Measurements from ENCODE around the gene GLT8D1.

The GLT8D1 gene

DNA sequence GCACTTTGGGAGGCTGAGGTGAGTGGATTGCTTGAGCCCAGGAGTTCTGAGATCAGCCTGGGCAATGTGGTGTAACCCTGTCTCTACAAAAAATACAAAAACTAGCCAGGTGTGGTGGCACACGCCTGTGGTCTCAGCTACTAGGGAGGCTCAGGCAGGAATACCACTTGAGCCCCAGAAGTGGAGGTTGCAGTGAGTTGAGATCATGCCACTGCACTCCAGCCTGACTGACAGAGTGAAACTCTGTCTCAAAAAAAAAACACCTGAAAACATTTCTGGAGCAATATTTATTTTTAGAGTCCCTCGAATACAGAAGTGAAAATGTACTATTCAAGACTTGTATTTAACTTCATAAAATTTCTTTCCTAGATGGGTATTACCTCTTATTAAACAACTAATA, 4.9 kb upstream of the GLT8D1 start:
- DNase-seq, result no peak

DNA sequence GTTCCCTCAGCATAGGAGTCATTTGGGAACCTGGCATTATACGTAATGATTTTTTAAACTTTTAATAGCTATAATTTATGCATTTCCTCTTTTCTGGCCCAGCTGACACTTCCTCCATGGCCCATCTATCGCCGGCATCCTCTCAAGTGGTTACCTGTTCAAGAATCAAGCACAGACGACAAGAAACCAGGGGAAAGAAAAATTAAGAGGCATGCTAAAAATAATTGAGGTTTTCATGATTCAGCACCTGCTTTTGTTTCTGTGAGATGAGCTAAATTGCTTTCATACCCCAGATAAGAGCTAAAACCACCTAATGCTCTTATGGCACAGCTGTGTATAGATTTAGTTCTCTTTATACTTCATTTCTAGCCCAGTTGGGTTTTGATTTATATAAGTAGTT, 2.0 kb upstream of the GLT8D1 start:
- DNase-seq, result no peak

DNA sequence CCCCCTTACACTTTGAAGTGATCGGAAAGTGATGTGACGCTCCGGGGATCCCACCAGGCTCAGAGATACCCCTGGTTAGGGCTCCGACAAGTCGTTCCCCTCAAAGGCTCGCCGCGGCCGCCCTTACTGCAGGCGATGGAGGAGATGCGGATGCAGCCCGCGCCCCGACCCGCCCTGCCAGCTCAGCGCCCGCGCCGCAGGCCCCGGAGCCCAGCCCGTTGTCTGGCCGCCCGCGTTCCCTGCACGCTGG, 228 bp downstream of the GLT8D1 start:
- no peak for DNase-seq

DNA sequence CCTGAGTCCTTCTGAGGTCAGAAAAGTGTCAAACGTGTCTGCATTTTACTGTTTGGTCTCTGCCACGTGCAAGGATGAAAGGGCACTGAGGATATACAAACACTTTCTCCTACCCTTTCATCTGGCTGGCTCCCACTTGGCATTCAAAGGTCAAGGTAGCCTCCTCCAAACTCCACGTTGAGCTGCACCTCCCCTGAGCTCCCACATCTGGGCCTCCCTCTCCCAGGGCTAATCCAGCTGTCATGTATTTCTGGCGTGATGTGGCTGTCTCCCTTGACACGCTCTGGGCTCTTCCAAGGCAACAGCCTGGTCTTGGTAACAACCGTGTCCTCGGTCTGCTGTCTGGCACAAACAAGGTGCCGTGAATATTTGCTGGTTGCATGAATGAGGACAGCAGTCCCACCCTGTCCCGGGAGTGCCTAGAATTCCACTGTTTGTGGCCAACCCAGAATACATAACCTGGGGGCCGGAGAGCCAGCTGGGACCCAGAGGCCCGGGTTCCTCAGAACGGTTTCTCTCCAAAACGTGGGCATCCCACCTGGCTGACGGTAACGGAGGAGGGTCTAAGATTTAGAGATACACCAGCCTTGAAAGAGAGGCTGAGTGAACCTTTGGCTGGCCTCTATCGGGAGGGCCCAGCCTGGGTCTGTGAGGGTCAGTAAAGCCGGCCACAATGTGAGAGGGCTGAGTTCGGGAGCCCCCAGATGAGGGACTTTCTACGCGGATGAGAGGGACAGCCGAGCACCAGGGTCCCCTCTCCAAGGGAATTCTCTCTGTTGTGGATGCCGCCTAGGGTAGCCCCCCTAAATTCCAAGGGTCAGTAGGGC, 767 bp downstream of the GLT8D1 start:
- DNase-seq, result no peak

DNA sequence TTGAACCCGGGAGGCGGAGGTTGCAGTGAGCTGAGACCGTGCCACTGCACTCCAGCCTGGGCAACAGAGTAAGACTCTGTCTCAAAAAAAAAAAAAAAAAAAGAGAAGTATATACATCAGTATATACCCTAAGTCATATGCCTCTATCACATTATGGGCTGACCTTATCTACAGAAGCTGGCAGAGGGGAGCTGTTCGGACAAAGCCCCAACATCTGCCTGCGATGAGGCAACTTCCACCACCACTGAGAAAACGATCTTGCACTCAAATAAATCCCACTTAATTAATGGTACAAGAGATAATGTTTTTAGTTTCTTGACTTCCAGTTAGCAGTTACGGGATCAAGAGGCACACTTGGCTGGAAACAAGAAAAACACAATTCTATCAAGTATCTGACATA, 2.2 kb downstream of the GLT8D1 start:
- no peak for DNase-seq

DNA sequence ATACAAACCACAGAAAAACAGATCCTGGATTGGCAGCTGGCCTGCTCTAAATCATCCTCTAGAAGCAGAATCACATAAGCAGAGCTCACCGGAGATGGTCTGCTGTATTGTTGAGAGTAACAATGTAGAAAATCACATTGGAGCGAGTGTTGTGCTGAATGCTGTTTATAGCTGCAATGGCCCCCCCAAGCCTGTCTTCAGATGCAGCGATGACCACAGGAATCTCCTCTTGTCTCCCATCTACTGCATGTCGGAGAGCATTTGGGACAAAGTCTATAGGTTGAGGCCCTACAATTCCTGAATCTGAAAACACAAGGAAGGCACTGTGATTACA, 8.0 kb downstream of the GLT8D1 start:
- no peak for DNase-seq

DNA sequence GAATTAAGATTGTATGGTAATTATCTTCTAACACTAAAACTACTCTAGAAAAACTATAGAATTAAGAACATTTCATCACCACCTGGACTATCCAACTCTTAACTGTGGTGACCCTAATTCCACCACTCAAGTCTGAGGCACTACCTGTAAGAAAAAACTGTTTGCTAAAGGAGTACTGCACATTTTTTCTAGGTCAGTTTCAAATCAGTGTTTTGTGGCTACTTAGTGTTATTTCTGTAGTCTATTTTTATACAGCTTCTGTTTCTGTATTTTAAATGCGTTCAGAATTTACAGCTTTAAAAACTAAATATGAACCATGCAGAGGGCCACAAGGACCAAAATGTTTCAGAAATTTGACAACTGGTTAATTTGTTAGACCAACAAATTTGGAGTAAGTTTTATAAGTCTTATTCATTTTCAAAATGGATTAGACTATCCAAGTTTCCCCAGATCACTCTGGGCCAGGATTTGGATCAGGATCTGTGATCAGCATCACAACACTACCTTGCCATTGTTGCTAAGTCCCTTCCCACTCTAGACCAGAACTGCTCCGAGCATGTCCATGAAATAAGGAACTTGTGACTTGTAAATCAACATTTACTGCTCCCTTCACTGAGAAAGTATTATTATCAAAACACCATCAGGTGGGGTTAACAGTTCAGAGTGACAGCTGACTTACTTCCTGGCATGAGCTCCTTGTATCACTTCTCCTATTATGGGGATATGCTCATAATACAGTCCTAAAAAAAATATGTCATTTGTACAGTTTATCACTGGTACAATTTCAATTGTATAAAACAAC, 8.6 kb downstream of the GLT8D1 start:
- no peak for DNase-seq

DNA sequence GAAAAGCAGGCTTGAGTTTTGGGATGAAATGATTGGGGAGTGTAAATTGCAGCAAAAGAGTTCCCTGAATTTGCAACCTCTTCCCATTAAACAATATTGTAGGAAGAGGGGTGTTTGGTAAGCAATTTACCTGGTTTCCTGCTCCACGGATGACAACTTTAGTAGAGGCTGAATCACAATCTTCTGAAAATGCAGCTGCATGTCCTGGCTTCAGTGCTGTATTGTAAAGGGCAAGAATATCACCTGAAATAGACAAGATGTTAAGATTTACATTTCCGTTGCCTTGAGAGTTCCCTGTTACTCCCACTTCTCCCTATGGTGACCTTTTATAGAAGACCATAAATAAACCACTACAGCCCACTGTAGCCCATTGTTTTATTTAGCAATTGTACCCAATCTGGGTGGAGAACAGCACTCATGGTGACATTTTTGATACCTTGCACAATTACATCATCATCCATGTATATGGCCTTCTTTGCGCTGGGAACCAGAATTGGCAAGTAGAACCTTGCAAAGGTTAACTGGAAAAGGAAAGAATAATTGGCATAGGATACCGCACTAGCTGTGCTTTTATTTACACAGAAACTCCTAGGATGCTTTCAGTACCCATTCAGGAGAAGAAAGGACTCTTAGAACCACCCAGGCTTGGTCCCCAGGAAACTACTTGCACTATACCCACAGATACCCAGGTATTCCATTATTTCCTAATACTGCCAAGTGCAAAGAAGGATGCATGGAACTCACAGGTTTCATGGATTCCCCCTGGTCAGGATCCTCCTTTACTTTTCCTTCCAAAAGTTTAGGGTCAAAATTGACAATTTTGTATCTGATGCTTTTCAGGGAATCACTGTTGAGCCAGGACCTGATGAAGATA, 9.6 kb downstream of the GLT8D1 start:
- DNase-seq, result no peak

DNA sequence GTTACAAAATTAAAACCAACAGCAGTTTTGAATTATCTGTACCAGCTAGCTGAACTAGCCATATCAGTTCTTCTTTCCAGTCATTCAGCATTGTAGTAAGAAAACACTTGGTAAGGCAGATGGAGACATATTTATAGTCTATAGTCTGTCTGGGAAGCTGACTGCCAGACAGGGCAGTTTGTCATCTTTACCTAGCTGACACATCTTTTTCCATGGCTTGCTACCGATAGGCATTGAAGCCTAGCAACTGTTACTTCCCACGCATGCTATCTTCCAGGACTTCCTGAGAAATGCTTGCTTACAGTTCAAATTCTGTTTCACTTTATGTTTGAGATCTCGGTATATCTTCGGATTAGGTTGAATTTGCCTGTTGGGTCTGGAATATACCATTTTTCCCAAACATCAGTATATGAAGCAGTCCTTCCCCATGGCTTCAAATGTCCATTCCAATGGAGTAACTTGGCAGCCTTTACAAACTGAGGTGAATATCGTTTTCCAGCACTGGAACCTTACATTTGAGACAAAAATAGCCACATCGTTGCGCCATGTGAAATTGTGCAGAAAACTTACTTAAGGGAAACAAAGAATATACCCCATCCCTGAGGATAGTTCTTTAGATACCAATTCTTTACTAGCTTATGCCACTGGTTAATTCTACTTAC, 10.9 kb downstream of the GLT8D1 start:
- no peak for DNase-seq

DNA sequence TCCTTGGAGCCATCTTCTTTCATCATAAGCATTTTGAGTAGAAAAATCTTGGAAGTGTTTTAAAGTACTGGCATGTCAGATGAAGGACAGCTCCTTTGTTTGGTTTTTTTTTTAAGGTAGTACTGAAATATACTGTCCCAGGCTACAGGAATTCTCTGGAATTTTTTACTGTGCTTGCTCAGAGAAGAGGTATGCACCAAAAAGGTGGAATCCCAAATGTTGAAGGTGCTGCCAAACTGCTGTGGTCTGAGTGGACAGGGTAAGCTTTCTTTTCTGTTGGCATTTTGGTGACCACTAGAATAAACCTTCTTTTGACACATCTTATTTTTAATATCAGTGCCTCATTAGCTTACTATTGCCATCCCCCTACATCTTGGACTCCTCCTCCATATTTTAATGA, 12.5 kb downstream of the GLT8D1 start:
- DNase-seq, result no peak

DNA sequence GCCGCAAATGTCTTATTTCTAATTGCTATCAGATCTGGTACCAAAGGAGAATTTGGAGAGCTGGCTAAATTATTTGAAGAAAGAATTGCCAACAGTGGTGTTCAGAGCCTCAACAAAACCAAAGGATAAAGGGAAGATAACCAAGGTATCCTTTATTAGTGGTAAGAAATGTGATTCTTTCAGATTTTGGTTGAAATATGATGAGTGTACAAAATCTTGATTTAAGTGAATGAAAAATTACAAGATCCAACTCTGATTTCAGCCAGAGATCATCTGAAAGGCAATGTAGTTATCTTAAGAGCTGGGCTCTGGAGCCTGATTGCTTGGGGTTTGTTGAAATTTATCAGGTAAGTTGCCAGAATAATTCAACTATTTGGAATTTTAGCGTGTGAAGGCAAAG, 15.0 kb downstream of the GLT8D1 start:
- no peak for DNase-seq

DNA sequence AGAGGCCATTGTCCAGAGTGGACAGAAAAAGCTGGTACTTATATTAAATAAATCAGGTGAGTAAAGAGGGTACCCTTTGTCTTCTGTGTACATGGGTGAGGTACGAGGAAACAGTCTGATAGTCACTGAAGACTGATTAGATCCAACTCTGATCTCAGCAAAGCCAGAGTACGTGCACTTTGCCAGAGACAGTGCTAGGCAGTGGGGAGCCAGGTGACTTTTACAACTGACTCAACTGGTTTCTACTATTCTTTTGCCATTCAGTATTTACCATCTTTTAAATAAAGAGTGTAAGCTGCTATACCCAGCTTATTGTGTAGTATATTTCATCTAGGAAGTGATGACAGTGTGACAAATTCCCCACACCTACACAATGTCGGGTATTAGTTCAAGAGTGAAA, 16.4 kb downstream of the GLT8D1 start:
- DNase-seq, result no peak

DNA sequence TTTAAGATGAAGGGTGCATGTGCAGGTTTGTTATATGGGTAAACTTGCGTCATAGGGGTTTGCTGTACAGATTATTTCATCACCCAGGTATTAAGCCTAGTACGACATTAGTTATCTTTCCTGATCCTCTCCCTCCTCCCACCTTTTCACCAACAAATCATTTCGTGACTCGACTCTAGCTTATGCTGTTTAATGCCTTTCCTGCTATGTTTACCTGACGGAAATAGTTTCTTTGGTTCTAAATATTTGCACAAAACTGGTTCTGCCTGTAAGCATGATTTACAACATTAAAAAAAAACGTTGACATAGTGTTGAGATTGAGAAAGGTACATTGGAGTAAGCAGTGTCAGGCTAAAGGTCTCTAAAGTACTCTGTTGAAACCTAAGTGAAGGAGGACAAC, 17.3 kb downstream of the GLT8D1 start:
- DNase-seq, result no peak

DNA sequence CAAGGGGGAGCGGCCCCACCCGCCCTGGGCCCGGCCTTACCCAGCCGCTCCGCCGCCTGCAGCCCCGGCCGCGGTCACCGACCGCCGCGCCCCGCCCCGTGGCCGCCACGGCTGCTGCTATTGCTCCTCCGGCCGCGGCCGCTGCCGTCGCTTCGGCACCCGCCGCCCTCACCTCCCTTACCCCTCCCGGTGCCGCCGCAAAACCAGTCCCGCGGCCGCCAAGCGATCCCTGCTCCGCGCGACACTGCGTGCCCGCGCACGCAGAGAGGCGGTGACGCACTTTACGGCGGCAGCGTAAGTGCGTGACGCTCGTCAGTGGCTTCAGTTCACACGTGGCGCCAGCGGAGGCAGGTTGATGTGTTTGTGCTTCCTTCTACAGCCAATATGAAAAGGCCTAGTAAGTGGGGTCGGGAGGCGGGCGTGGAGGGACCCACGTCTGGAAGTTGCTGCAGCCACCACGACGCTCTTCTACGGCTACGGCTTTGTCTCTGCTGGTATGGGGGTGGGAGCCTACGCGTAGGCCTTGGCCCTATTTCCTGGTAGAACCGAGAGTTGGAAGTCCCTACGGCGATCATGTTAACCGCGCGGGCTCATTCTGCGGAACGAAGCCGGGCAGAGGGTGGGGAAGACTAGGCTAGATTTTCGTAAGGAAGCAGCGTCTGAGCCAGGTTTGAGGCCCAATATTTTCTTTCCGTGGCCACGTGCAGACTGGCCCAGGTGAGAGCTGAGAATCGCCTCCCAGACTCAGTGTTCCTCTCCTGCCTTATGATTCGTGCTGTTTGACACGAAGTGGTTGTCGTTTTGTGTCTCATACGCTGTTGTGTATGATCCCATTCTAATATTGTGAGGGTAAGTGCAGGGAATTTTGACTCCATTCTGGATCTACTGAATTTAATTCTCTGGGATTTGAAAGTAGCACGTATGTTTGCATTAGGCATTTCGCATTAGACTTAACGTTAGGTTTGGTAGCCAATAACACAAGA, 19.6 kb downstream of the GLT8D1 start, which contains the start of the genes GNL3 and PBRM1:
TSS of gene GNL3 (plus strand) at position 324 of the 983 bp plus-strand sequence. CDS start at position 385, 61 bp downstream.
TSS of gene PBRM1 (minus strand) at position 205 of the 983 bp plus-strand sequence.
- peak; percentile 76 for DNase-seq

DNA sequence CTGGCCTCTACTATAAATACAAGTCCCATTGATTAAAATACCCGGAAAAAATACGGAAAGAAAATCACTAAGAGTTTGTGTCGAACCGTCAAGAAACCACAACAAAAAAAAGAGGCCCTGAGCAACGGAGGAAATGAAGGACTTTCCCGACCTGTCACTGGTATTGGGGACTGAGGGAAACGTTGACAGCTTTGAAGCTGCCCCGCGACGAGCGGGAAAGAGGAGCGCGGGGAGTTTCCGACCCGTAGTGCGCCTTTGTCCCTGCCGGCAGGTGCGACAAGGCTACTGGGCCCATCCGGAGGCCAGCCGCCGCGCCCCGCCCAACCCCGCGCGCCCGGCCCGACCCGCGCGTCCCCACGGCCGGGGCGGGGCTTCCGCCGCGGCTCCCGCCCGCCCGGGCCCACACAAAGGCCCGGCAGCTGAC, 20.3 kb downstream of the GLT8D1 start:
- DNase-seq, result peak; percentile 61

DNA sequence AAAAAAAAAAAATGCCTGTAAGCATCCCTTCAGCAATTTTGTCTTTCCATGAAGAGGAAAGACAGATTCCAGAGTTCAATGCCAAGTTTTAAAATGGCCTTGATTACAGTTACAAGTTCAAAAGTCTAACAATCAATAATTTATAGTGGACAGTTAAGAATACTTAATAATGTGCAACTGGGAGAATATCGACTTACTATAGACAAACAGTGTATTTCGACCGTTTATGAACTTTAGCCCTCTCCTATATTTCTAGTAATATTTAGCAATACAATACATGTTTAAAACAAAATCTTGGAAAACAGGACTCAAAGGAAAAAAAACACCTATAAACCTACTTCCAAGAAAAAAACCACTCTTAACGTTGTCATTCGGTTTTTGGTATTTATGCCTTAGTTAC, 21.4 kb downstream of the GLT8D1 start:
- DNase-seq, result no peak

DNA sequence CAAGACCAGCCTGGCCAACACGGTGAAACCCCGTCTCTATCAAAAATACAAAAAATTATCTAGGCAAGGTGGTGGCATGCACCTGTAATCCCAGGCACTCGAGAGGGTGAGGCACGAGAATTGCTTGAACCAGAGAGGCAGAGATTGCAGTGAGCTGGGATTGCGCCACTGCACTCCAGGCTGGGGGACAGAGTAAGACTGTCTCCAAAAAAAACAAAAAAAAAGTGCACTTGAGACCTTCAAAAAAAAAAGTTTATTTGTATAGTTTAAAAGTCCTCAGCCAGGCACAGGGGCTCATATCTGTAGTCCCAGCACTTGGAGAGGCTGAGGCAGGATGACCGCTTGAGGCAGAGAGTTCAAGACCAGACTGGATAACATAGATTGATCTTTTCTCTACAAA, 22.0 kb downstream of the GLT8D1 start:
- no peak for DNase-seq

DNA sequence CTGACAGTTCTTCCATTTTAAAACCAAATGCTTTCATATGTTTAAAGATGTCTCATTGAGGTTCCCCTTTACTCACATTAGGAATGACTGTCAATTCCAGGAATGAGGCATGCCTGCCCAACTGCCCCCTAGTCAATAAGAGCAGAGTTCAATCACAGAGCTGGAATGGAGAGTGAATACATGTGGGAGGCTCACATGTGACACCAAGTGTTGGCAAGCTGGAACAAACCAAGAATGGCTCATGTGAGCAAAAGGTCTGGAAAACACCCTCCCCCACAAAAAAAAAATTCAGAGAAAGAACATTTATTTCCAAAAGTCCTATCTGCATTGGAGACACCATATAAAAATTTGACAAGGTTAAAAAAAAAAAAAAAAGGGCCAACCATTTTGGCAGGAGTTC, 23.6 kb downstream of the GLT8D1 start:
- DNase-seq, result no peak

DNA sequence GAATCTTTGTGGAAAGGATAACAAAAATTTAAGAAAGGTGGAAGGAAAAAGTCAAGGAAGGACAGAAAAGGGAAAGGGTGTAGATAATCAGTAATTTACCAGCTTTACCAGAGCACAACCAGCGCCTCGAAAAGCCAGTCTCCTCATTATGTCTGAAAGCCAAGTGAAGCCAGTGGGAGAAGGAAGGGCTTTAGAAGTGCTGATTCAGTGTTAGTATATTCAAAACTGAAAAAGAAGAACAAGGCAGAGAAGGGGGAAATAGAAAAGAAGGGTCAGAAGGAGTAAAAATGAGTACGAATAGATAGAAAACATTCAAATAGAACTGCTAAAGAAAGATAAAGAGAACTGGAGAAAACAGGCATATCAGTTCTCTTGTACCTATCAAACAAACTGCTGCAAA, 24.0 kb downstream of the GLT8D1 start:
- DNase-seq, result no peak

DNA sequence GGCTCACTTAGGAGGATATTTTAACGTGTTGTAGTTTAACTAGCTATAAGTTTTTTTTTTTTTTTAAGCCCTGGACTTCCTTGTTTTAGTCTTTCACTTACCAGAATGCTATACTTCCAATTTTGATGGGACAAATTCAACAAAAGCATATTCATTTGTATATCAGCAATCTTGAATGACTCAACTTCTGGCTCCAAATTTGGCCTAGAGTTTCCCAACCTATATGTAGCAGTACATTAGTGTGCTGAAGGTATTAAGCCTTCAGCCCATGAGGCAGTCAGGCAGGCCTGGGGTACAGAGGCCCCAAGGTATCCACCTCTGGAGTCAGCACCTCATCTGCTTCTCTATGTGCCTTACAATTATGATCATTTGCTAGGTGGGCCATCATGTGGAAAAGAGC, 25.8 kb downstream of the GLT8D1 start:
- DNase-seq, result no peak

DNA sequence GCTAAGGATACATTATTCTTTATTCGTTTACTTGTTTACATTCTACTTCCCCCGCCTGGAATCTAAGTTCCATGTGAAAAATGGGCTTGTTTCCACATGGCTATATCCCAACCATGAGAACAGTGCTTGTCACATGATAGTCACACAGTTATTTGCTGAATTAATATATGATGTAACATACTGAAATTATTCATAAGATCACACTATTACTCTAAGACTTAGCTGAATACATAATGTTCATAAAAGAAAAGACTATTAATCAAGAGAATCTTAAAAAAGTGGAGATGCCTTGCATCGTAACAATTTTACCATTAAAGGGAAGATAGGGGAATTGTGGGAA, 26.4 kb downstream of the GLT8D1 start:
- no peak for DNase-seq
